GM20000 (cell line): ENCODE results near the gene ZSCAN23.
"Not testable (repeated sequence)": the region's sequence is repeated elsewhere in the genome, so short reads cannot be mapped to it uniquely, and the experiment has no call there.

Experiments used
- DNase-seq: peaks from one replicate; pipeline ENCODE4 v3.0.0; 2012; ENCODE audit warnings: low spot score
- CTCF ChIP-seq: IDR thresholded peaks from 2 replicates; pipeline ENCODE4 v1.5.1; 2012; ENCODE audit warnings: mild to moderate bottlenecking, control low read depth; ENCODE audit errors: extremely low read depth, missing control alignments

ZSCAN23 gene

GRCh38 chr6:28425944-28426541, 17.2 kb downstream of the ZSCAN23 start:
- no peak for TF ChIP-seq CTCF
- no peak for DNase-seq

DNA sequence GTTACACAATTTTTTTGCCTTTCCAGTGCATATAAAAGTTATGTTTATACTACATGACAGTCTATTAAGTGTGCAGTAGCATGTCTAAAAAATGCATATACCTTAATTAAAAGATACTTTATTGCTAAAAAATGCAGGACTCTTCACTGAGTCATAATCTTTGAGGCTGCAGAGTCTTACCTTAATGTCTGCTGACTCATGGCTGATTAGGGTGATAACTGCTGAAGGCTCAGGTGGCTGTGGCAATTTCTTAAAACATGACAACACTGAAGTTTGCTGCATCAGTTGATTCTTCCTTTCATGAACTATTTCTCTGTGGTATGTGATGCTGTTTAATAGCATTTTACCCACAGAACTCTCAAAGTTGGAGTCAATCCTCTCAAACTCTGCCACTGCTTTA, 19.1 kb downstream of the ZSCAN23 start:
- TF ChIP-seq CTCF = no peak
- DNase-seq = no peak

DNA sequence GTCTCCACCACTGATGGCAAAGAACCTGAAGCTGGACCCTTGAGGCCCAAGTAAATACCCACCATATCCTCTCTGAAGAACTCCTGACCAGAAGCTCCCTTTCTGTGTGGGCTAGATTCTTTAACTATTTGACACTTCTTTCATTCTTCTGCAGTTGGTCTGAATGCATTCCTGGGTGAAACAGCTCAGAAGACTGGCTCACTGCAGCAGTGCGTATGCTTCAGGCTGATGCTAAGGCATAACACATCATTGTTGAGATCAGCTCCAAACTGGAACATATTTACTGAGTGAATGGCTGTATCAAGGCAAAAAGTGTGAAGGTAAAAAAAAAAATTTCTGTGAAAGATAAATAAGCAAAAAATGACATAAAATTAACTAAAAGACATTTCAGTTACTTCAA, 19.7 kb downstream of the ZSCAN23 start:
- no peak for TF ChIP-seq CTCF
- no peak for DNase-seq

DNA sequence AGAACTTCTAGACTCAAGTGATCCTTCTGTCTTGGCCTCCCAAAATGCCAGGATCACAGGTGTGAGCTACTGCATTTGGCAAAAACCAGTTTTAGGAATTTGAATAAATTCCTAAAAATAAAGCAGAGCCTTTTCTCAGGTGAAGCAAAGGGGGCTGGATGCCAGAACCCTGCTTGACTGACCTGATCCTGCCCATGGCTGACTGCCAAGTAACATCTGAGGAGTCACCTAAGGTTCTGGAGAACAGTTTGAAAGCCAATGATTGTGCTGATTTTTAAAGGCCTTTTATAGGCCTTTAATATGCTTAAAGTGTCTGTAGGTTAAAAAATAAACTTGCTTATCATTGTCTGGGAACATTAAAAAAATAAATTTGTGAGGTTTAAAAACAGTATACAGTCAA, 29.6 kb downstream of the ZSCAN23 start:
- no peak for DNase-seq
- no peak for TF ChIP-seq CTCF

DNA sequence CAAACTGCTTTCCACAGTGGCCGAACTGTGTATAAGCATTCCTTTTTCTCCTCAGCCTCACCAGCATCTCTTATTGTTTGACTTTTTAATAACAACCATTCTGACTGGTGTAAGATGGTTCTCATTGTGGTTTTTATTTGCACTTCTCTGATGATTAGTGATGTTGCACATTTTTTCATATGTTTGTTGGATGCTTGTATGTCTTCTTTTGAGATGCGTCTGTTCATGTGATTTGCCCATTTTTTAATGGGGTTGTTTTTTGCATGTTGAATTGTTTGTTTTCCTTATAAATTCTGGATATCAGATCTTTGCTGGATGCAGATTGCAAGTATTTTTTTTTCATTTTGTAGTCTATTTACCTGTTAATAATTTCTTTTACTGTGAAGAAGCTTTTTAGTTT, 32.5 kb downstream of the ZSCAN23 start:
- TF ChIP-seq CTCF = no peak
- DNase-seq = no peak

DNA sequence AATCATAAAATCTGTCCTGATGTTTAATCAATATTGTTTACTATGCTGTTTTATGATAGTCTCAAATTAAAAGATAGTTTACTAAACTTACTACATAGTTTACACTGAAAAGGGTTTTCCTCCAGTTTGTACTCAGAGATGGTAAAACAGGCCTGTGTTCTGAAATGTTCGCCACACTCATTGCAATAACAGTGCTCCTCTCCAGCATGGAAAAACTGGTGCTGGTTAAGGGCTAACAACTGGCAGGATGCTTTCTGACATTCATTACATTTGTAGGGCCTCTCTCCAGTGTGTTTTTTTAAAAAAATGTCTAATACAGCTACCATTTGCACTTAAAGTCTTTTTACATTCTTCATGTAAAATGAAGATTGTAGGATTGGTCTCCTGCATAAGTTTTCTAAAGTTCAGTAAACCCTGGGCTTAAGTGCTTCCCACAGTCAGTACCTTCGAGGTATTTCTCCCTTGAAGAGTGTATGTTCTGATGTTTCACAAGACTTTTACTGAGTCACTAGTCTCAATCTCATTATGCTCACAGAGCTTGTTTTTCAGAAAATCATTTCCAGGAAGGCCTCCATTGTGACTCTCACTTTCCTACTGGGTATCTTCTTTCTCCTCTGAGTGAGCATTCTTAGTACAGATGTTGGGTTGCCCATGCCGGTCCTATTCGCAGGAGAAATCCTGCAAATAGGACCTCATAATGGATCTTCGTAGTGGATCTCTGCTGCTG, 35.1 kb downstream of the ZSCAN23 start:
- no peak for TF ChIP-seq CTCF
- no peak for DNase-seq

DNA sequence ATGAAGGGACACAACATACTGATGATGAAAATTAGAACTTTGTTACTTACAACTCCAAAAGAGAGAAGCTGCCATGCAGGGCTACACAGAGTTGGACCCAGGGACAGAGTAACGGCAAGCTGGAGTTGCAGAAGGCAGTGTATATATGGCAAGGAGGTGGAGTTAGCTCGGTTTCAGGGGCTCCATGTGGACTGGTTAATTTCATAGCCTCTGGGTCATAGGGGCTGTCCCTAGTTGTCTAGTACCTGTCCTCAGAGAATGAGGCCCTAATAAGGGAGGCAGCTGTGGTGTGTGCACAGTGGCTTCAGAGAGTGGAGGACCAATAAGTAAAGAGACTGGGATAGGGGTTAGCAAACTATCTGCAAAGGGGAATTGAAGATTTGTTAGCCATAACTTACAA, 35.9 kb downstream of the ZSCAN23 start:
- DNase-seq = no peak
- TF ChIP-seq CTCF = no peak

DNA sequence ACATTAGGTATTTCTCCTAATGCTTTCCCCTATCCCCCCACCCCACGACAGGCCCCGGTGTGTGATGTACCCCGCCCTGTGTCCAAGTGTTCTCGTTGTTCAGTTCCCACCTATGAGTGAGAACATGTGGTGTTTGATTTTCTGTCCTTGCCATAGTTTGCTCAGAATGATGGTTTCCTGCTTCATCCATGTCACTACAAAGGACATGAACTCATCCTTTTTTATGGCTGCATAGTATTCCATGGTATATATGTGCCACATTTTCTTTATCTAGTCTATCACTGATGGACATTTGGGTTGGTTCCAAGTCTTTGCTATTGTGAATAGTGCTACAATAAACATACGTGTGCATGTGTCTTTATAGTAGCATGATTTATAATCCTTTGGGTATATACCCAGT, 39.4 kb downstream of the ZSCAN23 start:
- not testable (repeated sequence) for DNase-seq
